ENCODE measurements around the gene GDF10.

GDF10 gene

DNA sequence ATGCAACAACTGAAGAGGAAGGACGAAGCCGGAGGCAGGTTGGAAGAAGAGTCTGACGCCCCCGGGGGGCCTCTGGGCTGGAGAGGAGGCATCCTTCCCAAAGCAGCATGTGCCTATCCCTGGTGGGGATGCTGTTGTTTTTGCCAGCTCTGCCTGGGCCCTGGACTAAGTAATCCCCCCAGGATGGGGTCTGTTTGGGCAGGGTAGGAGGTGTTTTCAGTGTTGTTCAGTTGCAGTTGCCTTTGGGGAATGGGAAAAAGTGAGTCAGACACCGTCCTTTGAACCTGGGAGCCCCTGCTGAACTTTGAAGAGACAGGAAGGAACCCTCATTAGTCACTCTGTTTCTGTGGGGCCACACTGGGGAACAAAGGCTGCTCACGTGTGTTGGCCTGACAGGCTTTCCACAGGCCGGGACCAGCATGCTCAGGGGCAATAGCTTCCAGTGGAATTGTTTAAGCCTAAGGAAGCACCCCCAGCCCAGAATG, 35.2 kb upstream of the GDF10 start:
- DNase-seq (peak; percentile 73), ATAC-seq (ENCODE audit: insufficient read depth, low read depth) (peak; percentile 83)
- TF ChIP-seq, protein P1, sequence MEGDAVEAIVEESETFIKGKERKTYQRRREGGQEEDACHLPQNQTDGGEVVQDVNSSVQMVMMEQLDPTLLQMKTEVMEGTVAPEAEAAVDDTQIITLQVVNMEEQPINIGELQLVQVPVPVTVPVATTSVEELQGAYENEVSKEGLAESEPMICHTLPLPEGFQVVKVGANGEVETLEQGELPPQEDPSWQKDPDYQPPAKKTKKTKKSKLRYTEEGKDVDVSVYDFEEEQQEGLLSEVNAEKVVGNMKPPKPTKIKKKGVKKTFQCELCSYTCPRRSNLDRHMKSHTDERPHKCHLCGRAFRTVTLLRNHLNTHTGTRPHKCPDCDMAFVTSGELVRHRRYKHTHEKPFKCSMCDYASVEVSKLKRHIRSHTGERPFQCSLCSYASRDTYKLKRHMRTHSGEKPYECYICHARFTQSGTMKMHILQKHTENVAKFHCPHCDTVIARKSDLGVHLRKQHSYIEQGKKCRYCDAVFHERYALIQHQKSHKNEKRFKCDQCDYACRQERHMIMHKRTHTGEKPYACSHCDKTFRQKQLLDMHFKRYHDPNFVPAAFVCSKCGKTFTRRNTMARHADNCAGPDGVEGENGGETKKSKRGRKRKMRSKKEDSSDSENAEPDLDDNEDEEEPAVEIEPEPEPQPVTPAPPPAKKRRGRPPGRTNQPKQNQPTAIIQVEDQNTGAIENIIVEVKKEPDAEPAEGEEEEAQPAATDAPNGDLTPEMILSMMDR (IDR thresholded peaks at IDR 0.05; ENCODE audit: borderline replicate concordance, extremely low read depth, low read length, poor library complexity, severe bottlenecking) = no peak
- no peak for TF ChIP-seq EZH2 (IDR thresholded peaks at IDR 0.05; ENCODE audit: borderline replicate concordance, low read depth, low read length, severe bottlenecking)
- Histone ChIP-seq H3K9me3 (ENCODE audit: insufficient read depth, low read length, severe bottlenecking) (no peaks in the 10 kb centered on the region), H4K20me1 (ENCODE audit: insufficient read depth, low read length) (no peaks in the 10 kb centered on the region), H3K4me1 (ENCODE audit: insufficient read depth, low read length) (peaks cover 38% of the 10 kb centered on the region), H3K4me3 (ENCODE audit: low read depth in 1 of 2, low read length in 2 of 2) (no peak overlapping the region), H3K9ac (ENCODE audit: low read depth, low read length) (peak overlapping the region; percentile 7; the same call in 1 of the 2 replicates), H3K27ac (ENCODE audit: low read length) (peak overlapping the region; percentile 69), H3K79me2 (ENCODE audit: insufficient read depth, low read length) (no peaks in the 10 kb centered on the region), H3K4me2 (ENCODE audit: insufficient read depth, low read length) (no peak overlapping the region; the same call in 1 of the 2 replicates), H3K27me3 (ENCODE audit: insufficient read depth, low read length, poor library complexity) (no peaks in the 10 kb centered on the region), H2AFZ (ENCODE audit: low read depth, low read length) (peak overlapping the region; percentile 32; the same call in 1 of the 2 replicates), H3K36me3 (ENCODE audit: insufficient read depth, low read length) (no peaks in the 10 kb centered on the region)

DNA sequence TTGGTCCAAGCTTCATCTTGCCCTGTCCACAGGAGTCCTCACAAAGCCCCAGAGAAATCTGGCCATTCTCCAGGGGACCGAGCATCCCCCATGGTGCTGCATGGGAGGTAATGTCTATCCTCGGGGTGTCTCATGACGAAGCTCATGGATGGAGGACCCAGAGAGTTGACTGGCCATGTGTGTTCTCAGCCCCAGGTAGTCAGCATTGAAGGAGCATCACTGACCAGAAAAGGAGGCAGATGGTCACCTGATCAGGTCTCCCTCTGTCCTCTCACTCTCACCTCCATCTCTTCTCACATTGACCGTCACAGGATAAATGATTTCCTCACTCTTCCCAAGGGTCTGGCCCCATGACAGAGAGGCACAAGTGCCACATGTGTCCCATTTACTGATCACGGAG, 33.4 kb upstream of the GDF10 start:
- peaks cover 22% of the 10 kb centered on the region for H3K4me1 ChIP-seq (ENCODE audit: insufficient read depth, low read length)
- H3K4me3 ChIP-seq (ENCODE audit: low read depth in 1 of 2, low read length in 2 of 2) = no peak overlapping the region
- no peaks in the 10 kb centered on the region for H3K79me2 ChIP-seq (ENCODE audit: insufficient read depth, low read length)
- DNase-seq = peak; percentile 1
- ATAC-seq (ENCODE audit: insufficient read depth, low read depth) = no peak
- no peak overlapping the region for H3K27ac ChIP-seq (ENCODE audit: low read length)
- no peaks in the 10 kb centered on the region for H3K27me3 ChIP-seq (ENCODE audit: insufficient read depth, low read length, poor library complexity)
- H3K9me3 ChIP-seq (ENCODE audit: insufficient read depth, low read length, severe bottlenecking) = no peaks in the 10 kb centered on the region
- no peak overlapping the region for H3K9ac ChIP-seq (ENCODE audit: low read depth, low read length)
- no peak overlapping the region for H2AFZ ChIP-seq (ENCODE audit: low read depth, low read length)
- H3K36me3 ChIP-seq (ENCODE audit: insufficient read depth, low read length) = no peaks in the 10 kb centered on the region
- TF ChIP-seq, protein P1 (IDR thresholded peaks at IDR 0.05; ENCODE audit: borderline replicate concordance, extremely low read depth, low read length, poor library complexity, severe bottlenecking) = no peak
- TF ChIP-seq EZH2 (IDR thresholded peaks at IDR 0.05; ENCODE audit: borderline replicate concordance, low read depth, low read length, severe bottlenecking) = no peak
- H3K4me2 ChIP-seq (ENCODE audit: insufficient read depth, low read length) = no peak overlapping the region
- no peaks in the 10 kb centered on the region for H4K20me1 ChIP-seq (ENCODE audit: insufficient read depth, low read length)

DNA sequence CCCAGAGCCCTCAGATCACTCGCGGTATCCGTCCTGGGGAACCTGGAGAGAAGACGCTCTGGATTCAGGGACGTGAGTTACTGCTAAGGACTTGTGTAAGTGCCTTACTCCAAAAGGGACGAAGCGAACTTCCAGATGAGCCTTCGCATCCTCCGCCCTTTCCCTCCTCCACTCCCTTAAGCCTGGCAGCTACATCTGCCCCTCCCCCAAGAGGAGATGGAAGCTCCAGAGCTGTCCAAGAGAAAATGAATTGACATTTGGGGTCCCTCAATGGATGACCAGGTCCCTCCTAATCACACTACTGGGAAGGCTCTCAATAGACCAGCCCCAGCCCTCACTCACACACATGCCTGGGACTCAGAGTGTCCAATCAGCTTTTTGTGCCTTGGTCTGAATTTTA, 31.3 kb upstream of the GDF10 start:
- TF ChIP-seq, protein P1 (IDR thresholded peaks at IDR 0.05; ENCODE audit: borderline replicate concordance, extremely low read depth, low read length, poor library complexity, severe bottlenecking) = no peak
- TF ChIP-seq EZH2 (IDR thresholded peaks at IDR 0.05; ENCODE audit: borderline replicate concordance, low read depth, low read length, severe bottlenecking) = no peak
- no peaks in the 10 kb centered on the region for H3K27me3 ChIP-seq (ENCODE audit: insufficient read depth, low read length, poor library complexity)

More for the DNA sequence above, 31.3 kb upstream of the GDF10 start:
- Histone ChIP-seq H3K4me1 (ENCODE audit: insufficient read depth, low read length) (peaks cover 17% of the 10 kb centered on the region), H3K27ac (ENCODE audit: low read length) (no peak overlapping the region), H4K20me1 (ENCODE audit: insufficient read depth, low read length) (no peaks in the 10 kb centered on the region), H3K9me3 (ENCODE audit: insufficient read depth, low read length, severe bottlenecking) (no peaks in the 10 kb centered on the region), H2AFZ (ENCODE audit: low read depth, low read length) (no peak overlapping the region), H3K79me2 (ENCODE audit: insufficient read depth, low read length) (no peaks in the 10 kb centered on the region), H3K4me3 (ENCODE audit: low read depth in 1 of 2, low read length in 2 of 2) (no peak overlapping the region), H3K9ac (ENCODE audit: low read depth, low read length) (no peak overlapping the region), H3K36me3 (ENCODE audit: insufficient read depth, low read length) (no peaks in the 10 kb centered on the region), H3K4me2 (ENCODE audit: insufficient read depth, low read length) (no peak overlapping the region)
- no peak for ATAC-seq (ENCODE audit: insufficient read depth, low read depth)
- DNase-seq = no peak

Data from DND-41 (cell line).